SIG-M5 treated with dmso at 0.1 percent for 504 hours (cell line): ENCODE data around the gene RAE1.
A peak's percentile ranks its signal among the peaks of the same experiment; 100 is the strongest.
"Not testable (repeated sequence)": the region's sequence is repeated elsewhere in the genome, so short reads cannot be mapped to it uniquely, and the experiment has no call there.

Experiments used
- DNase-seq: peaks from one replicate; lab custom pipeline; 2025; ENCODE audit not compliant: unreplicated experiment; lab: John Stamatoyannopoulos, UW

RAE1 gene

DNA sequence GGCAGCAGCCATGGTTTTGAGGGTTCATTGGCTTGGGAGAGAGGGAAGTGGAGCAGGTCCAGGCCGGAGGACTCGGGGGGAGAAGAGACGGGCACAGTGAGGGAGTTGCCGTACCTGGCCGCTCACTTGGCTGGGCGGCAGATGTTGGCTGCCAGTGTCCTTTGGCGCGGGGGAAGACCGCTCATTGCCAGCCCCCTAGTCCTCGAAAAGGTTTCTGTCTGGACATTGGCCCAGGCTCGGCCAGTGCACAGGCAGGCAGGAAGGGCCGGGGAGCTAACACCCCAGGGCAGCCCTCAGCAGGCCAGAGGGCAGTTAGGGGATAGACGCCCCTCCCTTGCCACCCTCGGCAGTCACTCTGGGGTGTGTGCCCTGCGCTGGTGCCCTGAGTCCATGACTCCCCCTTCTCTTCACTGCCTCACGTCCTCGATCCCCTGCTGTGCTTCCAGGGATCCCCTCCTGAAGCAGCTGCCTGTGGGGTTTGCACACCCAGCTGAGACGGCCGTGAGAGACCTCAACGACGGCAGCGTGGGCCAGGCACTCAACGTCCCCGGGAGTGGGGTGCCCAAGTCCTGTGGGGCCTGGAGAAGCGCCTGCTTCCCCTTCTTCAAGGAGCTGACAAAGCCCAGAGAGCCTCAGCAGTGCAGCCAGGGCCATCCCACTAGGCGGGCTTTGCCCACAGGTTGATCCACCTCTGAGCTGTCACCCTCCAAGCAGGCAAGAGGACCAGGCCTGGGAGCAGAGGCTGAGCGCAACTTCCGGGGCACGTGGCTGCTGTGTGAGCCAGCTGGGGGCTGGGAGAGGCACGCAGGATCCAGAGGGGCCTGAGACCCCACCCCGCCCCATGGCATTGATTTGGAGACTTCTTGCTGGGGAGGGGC lies 60.6 kb downstream of the RAE1 start:
- no peak for DNase-seq

DNA sequence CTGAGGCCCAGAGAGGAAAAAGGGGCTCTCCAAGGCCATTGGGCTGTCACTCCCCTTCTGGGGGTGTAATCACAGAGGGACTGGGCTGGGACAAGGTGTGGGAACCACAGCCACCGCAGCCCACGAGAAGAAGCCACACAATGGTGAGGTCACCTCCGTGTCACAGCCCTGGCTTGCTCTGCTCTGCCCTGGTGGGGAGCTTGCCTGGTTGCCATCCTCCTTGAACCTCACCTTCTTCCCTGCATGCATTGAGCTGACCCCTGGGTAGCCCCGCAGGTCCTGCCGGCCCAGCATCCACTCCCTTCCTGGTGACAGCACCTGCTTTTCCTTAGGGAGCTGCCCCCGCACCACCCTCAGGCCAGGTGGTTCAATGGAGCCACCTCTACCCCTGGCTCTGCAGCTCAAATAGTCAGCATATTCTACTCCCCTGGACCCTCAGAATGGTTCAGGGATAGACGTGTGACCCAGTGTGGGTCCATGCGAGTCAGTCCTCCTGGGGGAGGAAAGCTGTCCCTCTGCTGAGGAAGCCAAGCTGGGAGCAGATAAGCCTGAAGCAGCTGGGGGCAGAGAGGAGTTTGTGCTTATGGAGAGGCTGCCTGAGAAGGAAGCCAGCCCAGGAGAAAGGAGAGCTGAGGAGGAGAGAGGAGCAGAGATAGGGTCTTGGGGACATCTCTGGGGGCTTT lies 61.4 kb downstream of the RAE1 start:
- no peak for DNase-seq

DNA sequence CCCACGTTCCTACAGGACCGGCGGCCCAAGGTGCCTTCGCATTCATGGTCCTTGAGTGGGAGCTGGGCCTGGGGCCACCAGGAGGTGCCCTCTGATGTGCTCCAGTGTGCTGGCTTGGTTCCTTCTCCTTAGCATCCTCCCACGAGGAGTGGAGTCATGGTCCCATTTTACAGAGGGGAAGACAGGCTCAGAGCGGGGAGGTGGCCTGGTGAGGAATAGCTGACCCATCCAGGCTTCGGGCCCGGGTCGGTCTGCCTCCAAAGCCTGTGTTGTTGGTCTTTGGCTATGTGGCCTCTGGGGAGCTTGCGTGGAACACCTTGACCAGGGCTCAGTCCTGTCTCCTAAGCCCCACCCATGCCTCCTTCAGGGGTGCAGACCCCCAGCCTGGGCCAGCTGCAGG lies 62.9 kb downstream of the RAE1 start:
- DNase-seq = no peak

DNA sequence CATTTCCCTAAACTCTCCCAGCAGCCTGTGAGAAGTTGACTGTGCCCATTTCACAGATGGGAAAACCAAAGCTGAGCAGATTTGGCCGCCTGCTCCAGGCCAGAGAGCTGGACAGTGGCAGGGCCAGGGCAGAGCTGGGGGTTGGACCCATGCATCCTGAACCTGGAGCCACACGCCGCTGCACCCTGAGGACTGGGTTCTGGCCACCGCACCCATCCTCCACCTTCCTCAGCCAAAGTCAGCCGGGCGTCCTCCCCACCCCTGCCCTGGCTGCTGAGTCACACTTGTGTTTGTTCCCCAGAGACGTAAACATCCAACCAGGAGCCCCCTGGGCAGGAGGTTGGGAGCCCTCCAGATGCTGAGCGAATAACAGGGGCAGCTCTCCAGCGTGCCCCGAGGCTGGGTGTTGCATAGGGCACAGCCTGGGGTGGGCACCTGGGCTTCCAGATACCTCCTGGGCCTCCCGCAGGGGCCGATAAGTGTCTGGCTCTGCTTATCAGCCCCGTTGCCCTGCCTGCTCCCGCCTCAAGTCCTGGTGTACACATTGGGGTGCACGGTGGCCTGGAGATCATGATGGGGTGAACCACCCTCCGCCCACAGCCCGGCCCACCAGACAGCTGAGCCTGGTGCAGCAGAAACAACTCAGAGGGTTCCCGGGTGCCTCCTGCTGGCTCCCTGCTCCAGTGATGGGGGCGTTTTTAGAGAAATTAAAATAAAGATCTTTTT lies 64.0 kb downstream of the RAE1 start:
- no peak for DNase-seq

- no peak for DNase-seq
Observed at GRCh38 chr20:57415771-57416170, 64.7 kb downstream of the RAE1 start.

DNA sequence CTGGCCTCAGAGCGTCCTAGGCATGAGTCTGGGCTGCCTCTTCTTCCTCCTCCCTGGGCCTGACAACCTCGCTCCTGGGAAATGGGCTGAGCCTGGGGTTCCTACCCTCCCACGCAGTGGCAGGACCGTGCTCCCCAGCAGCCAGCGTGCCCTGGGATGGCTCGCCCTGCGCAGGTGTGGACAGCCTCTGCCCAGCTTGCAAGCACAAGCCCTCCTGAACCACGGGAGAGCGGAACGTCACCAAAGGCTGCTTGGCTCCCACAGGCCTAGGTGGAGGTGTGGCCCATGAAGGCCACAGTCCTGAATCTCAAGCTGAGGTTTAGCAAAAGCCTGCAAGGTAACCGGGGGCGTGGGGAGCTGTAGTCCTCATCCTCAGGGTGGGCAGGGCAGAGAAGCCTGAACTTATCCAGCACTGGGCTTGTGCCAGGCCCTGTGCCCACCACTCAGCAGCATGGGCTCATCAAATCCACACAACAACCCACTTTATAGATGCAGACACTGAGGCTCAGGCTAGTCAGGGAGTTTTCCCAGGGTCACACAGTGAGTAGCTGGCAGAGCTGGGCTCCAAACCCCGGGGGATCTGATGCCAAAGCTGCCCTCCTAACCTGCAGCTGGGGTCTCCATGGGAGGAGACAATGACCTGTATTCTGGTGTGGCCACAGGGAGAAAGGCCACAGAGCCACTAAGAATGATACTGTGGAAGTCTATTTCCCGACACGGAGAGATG lies 65.4 kb downstream of the RAE1 start:
- DNase-seq = no peak

DNA sequence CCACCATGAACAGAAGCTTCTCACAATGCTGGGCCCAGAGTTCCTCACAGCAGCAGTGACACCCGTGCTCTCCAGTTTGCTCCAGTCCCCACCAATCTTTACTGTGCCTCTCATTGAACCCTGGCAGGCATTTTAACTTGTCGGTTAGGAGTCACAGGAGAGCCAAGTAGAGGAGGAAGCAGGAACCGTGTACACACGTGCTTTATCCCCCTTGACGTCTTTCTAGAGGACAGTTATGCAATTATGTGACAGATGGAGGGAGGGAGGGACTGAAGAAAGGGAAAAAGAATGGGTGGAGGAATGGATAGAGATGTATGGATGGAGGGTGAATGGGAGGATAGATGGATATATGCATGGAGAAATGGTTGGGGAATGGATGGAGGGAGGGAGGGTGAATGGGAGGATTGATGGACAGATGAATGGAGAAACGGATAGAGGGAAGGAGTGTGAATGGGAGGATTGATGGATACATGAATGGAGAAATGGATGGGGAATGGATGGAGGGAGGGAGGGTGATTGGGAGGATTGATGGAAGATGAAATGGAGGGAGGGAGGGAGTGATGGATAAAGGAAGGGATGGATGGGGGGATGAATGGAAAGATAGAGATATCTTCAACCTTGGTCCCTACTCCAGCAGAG lies 66.1 kb downstream of the RAE1 start:
- DNase-seq = peak; percentile 67

- DNase-seq = no peak
Observed at GRCh38 chr20:57417830-57418780, 67.0 kb downstream of the RAE1 start.

DNA sequence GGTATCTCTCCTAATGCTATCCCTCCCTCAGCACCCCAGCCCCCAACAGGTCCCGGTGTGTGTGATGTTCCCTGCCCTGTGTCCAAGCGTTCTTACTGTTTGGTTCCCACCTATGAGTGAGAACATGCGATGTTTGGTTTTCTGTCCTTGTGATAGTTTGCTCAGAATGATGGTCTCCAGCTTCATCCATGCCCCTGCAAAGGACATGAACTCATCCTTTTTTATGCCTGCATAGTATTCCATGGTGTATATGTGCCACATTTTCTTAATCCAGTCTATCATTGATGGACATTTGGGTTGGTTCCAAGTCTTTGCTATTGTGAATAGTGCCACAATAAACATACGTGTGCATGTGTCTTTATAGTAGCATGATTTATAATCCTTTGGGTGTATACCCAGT lies 68.4 kb downstream of the RAE1 start:
- not testable (repeated sequence) for DNase-seq

- DNase-seq = no peak
Observed at GRCh38 chr20:57420571-57421252, 69.7 kb downstream of the RAE1 start.

GRCh38 chr20:57421253-57422220 lies 70.5 kb downstream of the RAE1 start:
- no peak for DNase-seq

DNA sequence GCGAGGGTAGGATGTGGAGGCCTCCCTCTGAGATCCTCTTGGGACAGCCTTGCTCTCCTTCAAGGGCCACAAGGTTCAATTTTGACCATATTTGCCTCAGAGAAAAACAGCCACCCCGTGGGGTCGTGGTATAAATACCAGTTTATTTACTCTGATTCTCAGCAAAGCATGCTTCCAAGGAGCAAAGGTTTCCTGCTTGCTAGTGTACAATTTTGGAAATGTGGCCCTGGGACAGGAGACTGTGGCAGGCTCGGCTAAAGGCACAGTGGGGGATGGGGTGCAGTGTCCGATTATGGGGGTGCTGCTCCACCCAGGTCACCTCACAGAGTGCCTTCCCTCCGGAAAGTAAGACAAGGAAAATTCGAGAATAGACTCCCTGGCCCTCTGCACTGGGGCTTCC lies 71.2 kb downstream of the RAE1 start:
- DNase-seq = no peak

DNA sequence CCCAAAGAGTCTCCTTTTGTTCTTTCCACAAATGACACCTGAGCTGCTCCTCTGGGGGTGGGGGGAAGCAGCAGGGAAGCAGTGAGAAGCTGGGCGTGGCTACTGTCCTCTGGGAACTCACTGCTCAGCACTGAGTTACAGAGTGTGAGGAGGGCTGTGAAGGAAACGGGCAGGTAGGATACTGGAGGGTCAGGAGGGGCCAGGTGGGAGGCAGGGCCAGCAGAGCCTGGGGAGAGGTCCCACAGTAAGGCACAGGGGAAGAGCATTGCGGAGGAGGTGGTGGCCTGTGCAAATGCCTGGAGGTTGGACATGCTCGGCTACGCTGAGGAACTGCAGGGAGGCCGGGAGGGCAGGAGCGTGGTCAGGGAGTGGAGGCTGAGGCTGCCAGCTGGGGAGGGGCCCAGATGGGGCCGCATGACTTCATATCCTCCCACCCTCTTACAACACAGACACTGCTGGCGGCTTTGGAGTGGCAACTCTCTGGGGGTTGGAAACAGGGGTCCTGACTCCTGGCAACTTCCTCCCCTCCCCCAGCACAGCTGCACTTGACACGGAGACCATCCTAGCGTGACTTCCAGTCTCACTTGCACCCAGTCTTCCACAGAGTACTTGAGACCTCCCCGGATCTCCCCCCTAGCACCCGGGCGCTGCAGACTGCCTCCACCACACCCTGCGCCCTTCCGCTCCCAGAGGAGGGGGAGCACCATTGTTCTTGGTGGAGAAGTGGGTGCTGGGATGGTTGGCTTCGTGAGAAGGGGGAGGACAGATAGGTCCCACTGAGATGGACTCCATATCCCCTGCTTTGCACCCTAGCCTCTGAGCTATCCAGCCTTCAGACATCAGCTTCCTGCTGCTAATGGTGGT lies 74.3 kb downstream of the RAE1 start:
- DNase-seq = peak; percentile 88

- no peak for DNase-seq
Observed at GRCh38 chr20:57426271-57426689, 75.2 kb downstream of the RAE1 start.

DNA sequence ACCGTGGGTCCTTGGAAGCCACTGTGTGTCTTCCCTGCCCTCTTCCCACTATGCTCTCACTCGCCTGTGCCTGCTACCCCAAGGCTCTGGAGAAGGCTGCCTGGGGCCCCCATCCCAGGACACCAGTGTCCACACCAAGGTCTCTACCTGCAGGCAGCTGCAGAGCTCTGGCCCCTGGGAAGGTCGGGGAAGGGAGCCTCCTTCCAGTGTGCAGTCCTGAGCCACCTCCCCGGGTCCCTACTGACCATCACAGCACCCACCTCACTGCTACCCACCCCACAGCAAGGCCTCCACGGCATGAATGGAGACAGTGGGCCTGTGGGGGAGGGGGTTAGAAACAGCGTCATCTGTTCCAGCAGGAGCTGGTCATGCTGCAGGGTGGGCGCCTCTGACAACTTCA lies 75.8 kb downstream of the RAE1 start:
- no peak for DNase-seq

- no peak for DNase-seq
Observed at GRCh38 chr20:57428324-57429158, 77.5 kb downstream of the RAE1 start.
